ENCODE data around the gene NEO1. TPM values are rescaled to one million over a fixed set of nuclear protein-coding genes. Genes with fewer than 3 reads are reported as not detected.

The NEO1 gene
- total RNA-seq, 1 experiment from 2014 or later, result 41.8 TPM

- no peak overlapping the region for H3K9ac ChIP-seq (ENCODE audit: extremely low read depth, insufficient read length, low read length)
- WGBS (ENCODE audit: extremely low coverage, insufficient read length, low lambda C conversion rate), result no CpG with 5 or more reads among the region's 1 CpG
- no peaks in the 10 kb centered on the region for H3K36me3 Mint-ChIP-seq (ENCODE audit: insufficient read depth in 1 of 3, low read depth in 3 of 3)
- H3K27ac Mint-ChIP-seq, result no peak overlapping the region
- no peak overlapping the region for H4K8ac ChIP-seq (replicated peaks; ENCODE audit: insufficient read length, low read depth, low read length)
- H4K91ac ChIP-seq (ENCODE audit: insufficient read length, low read depth, low read length), result no peak overlapping the region
- peaks cover 2% of the 10 kb centered on the region; the same call in 1 of the 2 replicates for H3K4me1 ChIP-seq (ENCODE audit: insufficient read depth, low read length)
- H3K23ac ChIP-seq (ENCODE audit: insufficient read length, low read depth, low read length), result no peak overlapping the region
- no peak overlapping the region for H2BK5ac ChIP-seq (ENCODE audit: insufficient read length, low read length)
- H3K79me1 ChIP-seq (ENCODE audit: insufficient read depth, low read depth, low read length, poor library complexity, severe bottlenecking), result no peaks in the 10 kb centered on the region
- H3K27me3 Mint-ChIP-seq (ENCODE audit: low read depth), result no peaks in the 10 kb centered on the region
- no peak overlapping the region for H3K56ac ChIP-seq (ENCODE audit: insufficient read length, low read depth, low read length)
- no peak overlapping the region for H2AFZ ChIP-seq (ENCODE audit: low read length)
- H3K4me1 Mint-ChIP-seq, result peaks cover 11 to 12% of the 10 kb centered on the region in 2 experiments
- no peaks in the 10 kb centered on the region for H3K9me3 ChIP-seq (ENCODE audit: control insufficient read depth, low read depth, low read length)
- no peaks in the 10 kb centered on the region for H3K79me2 ChIP-seq (ENCODE audit: insufficient read depth, low read length)
- no peak overlapping the region for H2BK12ac ChIP-seq (ENCODE audit: insufficient read length, low read depth, low read length)
- H3K4me2 ChIP-seq (ENCODE audit: insufficient read depth, insufficient read length, low read length), result no peak overlapping the region
- H3K27me3 ChIP-seq (ENCODE audit: insufficient read depth, low read length), result no peaks in the 10 kb centered on the region
- no peaks in the 10 kb centered on the region for H3K9me3 Mint-ChIP-seq
- TF ChIP-seq, protein P1, sequence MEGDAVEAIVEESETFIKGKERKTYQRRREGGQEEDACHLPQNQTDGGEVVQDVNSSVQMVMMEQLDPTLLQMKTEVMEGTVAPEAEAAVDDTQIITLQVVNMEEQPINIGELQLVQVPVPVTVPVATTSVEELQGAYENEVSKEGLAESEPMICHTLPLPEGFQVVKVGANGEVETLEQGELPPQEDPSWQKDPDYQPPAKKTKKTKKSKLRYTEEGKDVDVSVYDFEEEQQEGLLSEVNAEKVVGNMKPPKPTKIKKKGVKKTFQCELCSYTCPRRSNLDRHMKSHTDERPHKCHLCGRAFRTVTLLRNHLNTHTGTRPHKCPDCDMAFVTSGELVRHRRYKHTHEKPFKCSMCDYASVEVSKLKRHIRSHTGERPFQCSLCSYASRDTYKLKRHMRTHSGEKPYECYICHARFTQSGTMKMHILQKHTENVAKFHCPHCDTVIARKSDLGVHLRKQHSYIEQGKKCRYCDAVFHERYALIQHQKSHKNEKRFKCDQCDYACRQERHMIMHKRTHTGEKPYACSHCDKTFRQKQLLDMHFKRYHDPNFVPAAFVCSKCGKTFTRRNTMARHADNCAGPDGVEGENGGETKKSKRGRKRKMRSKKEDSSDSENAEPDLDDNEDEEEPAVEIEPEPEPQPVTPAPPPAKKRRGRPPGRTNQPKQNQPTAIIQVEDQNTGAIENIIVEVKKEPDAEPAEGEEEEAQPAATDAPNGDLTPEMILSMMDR (conservative IDR thresholded peaks at IDR 0.05), result no peak
- no peak overlapping the region for H2BK15ac ChIP-seq (ENCODE audit: low read depth, low read length)
- no peak overlapping the region for H3K27ac ChIP-seq (ENCODE audit: insufficient read length, low read depth, low read length)
- H3K14ac ChIP-seq (ENCODE audit: insufficient read depth, low read length), result no peak overlapping the region
- H3K4me3 Mint-ChIP-seq, result no peak overlapping the region
- H2AK5ac ChIP-seq (ENCODE audit: insufficient read length, low read length), result no peak overlapping the region
- H3T11ph ChIP-seq (ENCODE audit: low read length), result no peak overlapping the region
- H4K20me1 ChIP-seq (ENCODE audit: control insufficient read depth, insufficient read depth, insufficient read length), result no peaks in the 10 kb centered on the region
- H3K23me2 ChIP-seq (ENCODE audit: insufficient read length, low read depth, low read length, poor library complexity, severe bottlenecking), result no peaks in the 10 kb centered on the region
- H2BK20ac ChIP-seq (ENCODE audit: low read depth, low read length, poor library complexity, severe bottlenecking), result no peak overlapping the region
- H4K5ac ChIP-seq (ENCODE audit: insufficient read length, low read depth, low read length), result no peak overlapping the region
- H2BK120ac ChIP-seq (ENCODE audit: low read depth, low read length, poor library complexity, severe bottlenecking), result no peak overlapping the region
- H3K4ac ChIP-seq (ENCODE audit: low read depth, low read length), result no peak overlapping the region
- DNase-seq, result no peak
- H3K18ac ChIP-seq (ENCODE audit: insufficient read length, low read depth, low read length), result no peak overlapping the region
Measured at GRCh38 chr15:73110201-73110600, 57.9 kb downstream of the NEO1 start.

Measured in H9 (cell line).